H1 (cell line): ENCODE results near the gene DCN.

Experiments
- CTCF ChIP-seq, 3 experiments: IDR thresholded peaks; 1 replicate in 2 of 3; 2 replicates in 1 of 3; pipeline versions ENCODE4 v1.5.1 to v1.6.1; 2011; ENCODE audit warnings: low read length in 3 of 3, mild to moderate bottlenecking in 3 of 3, inconsistent platforms in 2 of 3, low read depth in 1 of 3, moderate library complexity in 1 of 3; ENCODE audit not compliant: insufficient read depth in 1 of 3; ENCODE audit errors: control extremely low read depth in 1 of 3
- TBP ChIP-seq: IDR thresholded peaks from 2 replicates; pipeline ENCODE4 v1.6.1; 2011; ENCODE audit warnings: low read depth, low read length, improper control_type of control experiment

- no peak for TF ChIP-seq CTCF (IDR thresholded peaks at IDR 0.05; ENCODE audit: control extremely low read depth in 1 of 3, insufficient read depth in 1 of 3, low read depth in 1 of 3, low read length in 3 of 3)
- TF ChIP-seq TBP: no peak
These were observed 41.8 kb upstream of the DCN start for GRCh38 chr12:91224401-91224800.
